MCF 10A (cell line): ENCODE data around the gene IL25. TPM values are rescaled to one million over a fixed set of nuclear protein-coding genes. Genes with fewer than 3 reads are reported as not detected.

Experiments used
- BruUV-seq: library from RNA; stranded (reverse); fragments of 400-500 nt; replicated peaks from 2 replicates; lab custom pipeline; 2021; lab: Mats Ljungman, UMichigan
- CTCF ChIA-PET: fragments of 300-600 bp; sonication (Branson Sonifier 250); formaldehyde crosslinking; extraction: SDS; loops from one replicate; lab custom pipeline; 2021; ENCODE audit warnings: antibody characterized with exemption, inconsistent platforms; lab: Yijun Ruan, JAX
- POLR2A ChIA-PET: fragments of 300-600, 350-650 bp; sonication (Branson Sonifier 250); formaldehyde crosslinking; extraction: SDS; loops from one replicate; lab custom pipeline; 2020; ENCODE audit warnings: antibody characterized with exemption, inconsistent platforms; lab: Yijun Ruan, JAX
- DNase-seq: peaks from one replicate; pipeline ENCODE4 v3.0.0-alpha.2; 2018; ENCODE audit not compliant: unreplicated experiment
- H3K27ac Mint-ChIP-seq: one replicate; pipeline ENCODE4 v1.8.0; 2022; ENCODE audit warnings: mild to moderate bottlenecking, low read depth, mixed read lengths; ENCODE audit not compliant: unreplicated experiment
- H3K27me3 Mint-ChIP-seq: one replicate; pipeline ENCODE4 v1.8.0; 2022; ENCODE audit warnings: mixed read lengths; ENCODE audit not compliant: insufficient read depth, unreplicated experiment
- H3K36me3 Mint-ChIP-seq: one replicate; pipeline ENCODE4 v1.8.0; 2022; ENCODE audit warnings: mild to moderate bottlenecking, moderate library complexity, mixed read lengths; ENCODE audit not compliant: insufficient read depth, unreplicated experiment
- H3K4me1 Mint-ChIP-seq: one replicate; pipeline ENCODE4 v1.8.0; 2022; ENCODE audit warnings: mixed read lengths; ENCODE audit not compliant: insufficient read depth, unreplicated experiment
- H3K4me3 Mint-ChIP-seq: one replicate; pipeline ENCODE4 v1.8.0; 2022; ENCODE audit warnings: mild to moderate bottlenecking, moderate library complexity, mixed read lengths; ENCODE audit not compliant: unreplicated experiment
- H3K9me3 Mint-ChIP-seq: one replicate; pipeline ENCODE4 v1.8.0; 2022; ENCODE audit warnings: mixed read lengths; ENCODE audit not compliant: unreplicated experiment
- CTCF ChIP-seq: fragments of 200-600 bp; IDR thresholded peaks from one replicate; pipeline ENCODE4 v1.8.0; 2022; ENCODE audit warnings: antibody characterized with exemption, mild to moderate bottlenecking; ENCODE audit not compliant: unreplicated experiment
- intact Hi-C: fragments of 100-400 bp; cut with micrococcal nuclease; formaldehyde crosslinking; loops from 2 replicates; pipeline ENCODE4 v1.14.1; 2022
- total RNA-seq: library from RNA; stranded (reverse); gene quantifications from 2 replicates; pipeline ENCODE4 v1.2.3, GENCODE V29; 2022

Gene IL25
- total RNA-seq, 1 experiment from 2014 or later, result not detected

- ChIA-PET CTCF (interaction anchor here (0.6 to 0.8 kb wide), 3 partner anchors 46 to 380 kb away, joined by 4 to 5 read pairs (median 5); no protein-coding TSS in a partner anchor), POLR2A (no interaction called here)
- intact Hi-C loops, result no loop called here
- no peak overlapping the region for H3K4me3 Mint-ChIP-seq
- H3K27ac Mint-ChIP-seq, result no peak overlapping the region
- no TSS peak for BruUV-seq
- peaks cover 33% of the 10 kb centered on the region for H3K27me3 Mint-ChIP-seq
- DNase-seq, result no peak
- TF ChIP-seq CTCF, result no peak
- H3K36me3 Mint-ChIP-seq, result no peaks in the 10 kb centered on the region
- H3K9me3 Mint-ChIP-seq, result no peaks in the 10 kb centered on the region
- H3K4me1 Mint-ChIP-seq, result no peaks in the 10 kb centered on the region
Observed at GRCh38 chr14:23373041-23373440, 432 bp downstream of the IL25 start.

DNA sequence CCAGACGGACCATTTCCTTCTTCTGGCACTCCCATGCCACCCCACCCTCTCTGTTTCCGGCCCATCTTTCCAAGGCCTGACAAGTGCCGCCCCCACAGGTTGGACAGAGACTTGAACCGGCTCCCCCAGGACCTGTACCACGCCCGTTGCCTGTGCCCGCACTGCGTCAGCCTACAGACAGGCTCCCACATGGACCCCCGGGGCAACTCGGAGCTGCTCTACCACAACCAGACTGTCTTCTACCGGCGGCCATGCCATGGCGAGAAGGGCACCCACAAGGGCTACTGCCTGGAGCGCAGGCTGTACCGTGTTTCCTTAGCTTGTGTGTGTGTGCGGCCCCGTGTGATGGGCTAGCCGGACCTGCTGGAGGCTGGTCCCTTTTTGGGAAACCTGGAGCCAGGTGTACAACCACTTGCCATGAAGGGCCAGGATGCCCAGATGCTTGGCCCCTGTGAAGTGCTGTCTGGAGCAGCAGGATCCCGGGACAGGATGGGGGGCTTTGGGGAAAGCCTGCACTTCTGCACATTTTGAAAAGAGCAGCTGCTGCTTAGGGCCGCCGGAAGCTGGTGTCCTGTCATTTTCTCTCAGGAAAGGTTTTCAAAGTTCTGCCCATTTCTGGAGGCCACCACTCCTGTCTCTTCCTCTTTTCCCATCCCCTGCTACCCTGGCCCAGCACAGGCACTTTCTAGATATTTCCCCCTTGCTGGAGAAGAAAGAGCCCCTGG is 3.1 kb downstream of the IL25 start:
- no peak overlapping the region for H3K4me3 Mint-ChIP-seq
- H3K4me1 Mint-ChIP-seq, result no peaks in the 10 kb centered on the region
- no peak for TF ChIP-seq CTCF
- no peak overlapping the region for H3K27ac Mint-ChIP-seq
- ChIA-PET CTCF (interaction anchor here (0.6 to 1.7 kb wide), 9 partner anchors 10 to 1048 kb away, joined by 3 to 7 read pairs (median 3); no protein-coding TSS in a partner anchor), POLR2A (interaction anchor here (0.6 kb wide), 1 partner anchor 638 kb away, joined by 3 read pairs; no protein-coding TSS in a partner anchor)
- intact Hi-C loops, result no loop called here
- DNase-seq, result no peak
- H3K9me3 Mint-ChIP-seq, result no peaks in the 10 kb centered on the region
- BruUV-seq, result no TSS peak
- H3K27me3 Mint-ChIP-seq, result peaks cover 46% of the 10 kb centered on the region
- no peaks in the 10 kb centered on the region for H3K36me3 Mint-ChIP-seq

- Mint-ChIP-seq H3K4me1 (no peaks in the 10 kb centered on the region), H3K4me3 (no peak within 1 kb of the TSS), H3K9me3 (no peaks in the 10 kb centered on the region), H3K36me3 (no peaks in the 10 kb centered on the region), H3K27ac (no peak within 1 kb of the TSS), H3K27me3 (peaks cover 46% of the 10 kb centered on the region)
- CTCF ChIA-PET, result interaction anchor here (0.6 to 1.4 kb wide), 8 partner anchors 9 to 1047 kb away, joined by 3 to 4 read pairs (median 3); no protein-coding TSS in a partner anchor
- no TSS peak for BruUV-seq
- TF ChIP-seq CTCF, result no peak
- intact Hi-C loops, result no loop called here
- POLR2A ChIA-PET, result no interaction called here
- no peak for DNase-seq
Observed at GRCh38 chr14:23376482-23377197, 4.0 kb downstream of the IL25 start, which contains the start of gene CMTM5. Gene CMTM5, plus strand, starts transcription at chr14:23377046. Its CDS starts 206 bp downstream, at chr14:23377252.

- H3K4me3 Mint-ChIP-seq, result no peak overlapping the region
- DNase-seq, result no peak
- H3K4me1 Mint-ChIP-seq, result no peaks in the 10 kb centered on the region
- H3K36me3 Mint-ChIP-seq, result no peaks in the 10 kb centered on the region
- TF ChIP-seq CTCF, result no peak
- no TSS peak for BruUV-seq
- no peaks in the 10 kb centered on the region for H3K9me3 Mint-ChIP-seq
- H3K27ac Mint-ChIP-seq, result no peak overlapping the region
- ChIA-PET POLR2A (no interaction called here), CTCF (interaction anchor here (0.6 to 1.4 kb wide), 4 partner anchors 9 to 120 kb away, joined by 3 to 4 read pairs (median 3); no protein-coding TSS in a partner anchor)
- intact Hi-C loops, result no loop called here
- H3K27me3 Mint-ChIP-seq, result peaks cover 46% of the 10 kb centered on the region
Observed at GRCh38 chr14:23377198-23377550, 4.6 kb downstream of the IL25 start.
